Stimulated activated CD8-positive, alpha-beta memory T cell treated with anti-CD3 and anti-CD28 coated beads, Interleukin-2, amount 100 ng/mL, for 48 hours (primary cell): ENCODE measurements around the gene SLC24A3.

Source experiments
- DNase-seq, 2 donors: peaks; one replicate each; pipeline ENCODE4 v3.0.0-alpha.2; 2020; ENCODE audit warnings: low read depth in 2 of 2

The SLC24A3 gene

DNA sequence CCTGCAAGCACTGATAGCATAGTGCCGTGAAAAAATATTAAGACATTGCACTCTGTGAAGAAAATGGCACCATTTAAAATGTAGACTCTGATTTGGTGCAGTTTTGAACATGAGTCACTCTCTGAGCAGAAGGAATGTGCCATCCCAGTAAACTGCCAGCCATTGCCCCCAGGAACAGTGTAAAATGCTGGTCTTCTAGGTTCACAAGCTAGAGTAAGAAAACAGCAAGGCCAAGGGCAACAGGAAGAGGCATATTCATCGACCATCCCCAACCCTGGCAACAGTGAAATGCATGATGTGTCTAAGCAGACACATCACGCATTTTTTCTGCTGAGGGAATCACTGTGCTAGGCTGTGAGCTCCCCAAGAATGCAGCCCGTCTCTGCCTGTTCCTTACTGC, 382.5 kb downstream of the SLC24A3 start:
- no peak for DNase-seq

DNA sequence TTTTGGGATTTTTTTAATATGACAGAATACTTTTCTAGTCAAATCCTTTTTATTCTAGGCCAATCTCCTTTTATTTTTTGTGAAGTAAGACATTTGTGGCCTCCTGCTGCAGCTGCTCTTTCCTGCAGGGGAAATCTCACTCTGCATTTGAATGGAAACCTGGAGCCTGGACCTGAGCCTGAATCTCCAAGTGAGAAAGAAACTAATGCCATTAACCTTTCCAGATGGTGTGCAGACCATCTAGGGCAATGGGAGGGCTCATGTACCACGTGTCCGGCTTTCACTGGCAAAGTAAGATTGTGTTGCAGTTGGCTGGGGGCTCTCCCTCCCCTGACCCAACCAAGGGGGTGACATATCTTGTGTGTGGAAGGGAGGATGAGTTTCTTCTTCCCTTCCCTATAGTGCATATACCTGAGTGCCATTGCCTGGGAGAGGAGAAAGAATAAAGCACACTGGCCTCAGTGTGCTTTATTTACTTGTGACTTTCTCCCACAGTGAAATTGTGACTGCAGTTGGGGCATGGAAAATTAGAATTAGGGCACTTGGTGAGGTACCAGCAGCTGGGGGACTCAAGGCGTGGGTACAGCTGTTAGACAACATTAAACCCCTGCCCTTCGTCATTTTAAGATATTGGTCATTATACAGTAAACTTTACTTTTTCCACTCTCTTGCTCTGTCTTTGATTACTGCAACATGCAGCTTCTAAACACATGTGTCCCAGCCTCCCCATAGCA, 385.8 kb downstream of the SLC24A3 start:
- DNase-seq = no peak

DNA sequence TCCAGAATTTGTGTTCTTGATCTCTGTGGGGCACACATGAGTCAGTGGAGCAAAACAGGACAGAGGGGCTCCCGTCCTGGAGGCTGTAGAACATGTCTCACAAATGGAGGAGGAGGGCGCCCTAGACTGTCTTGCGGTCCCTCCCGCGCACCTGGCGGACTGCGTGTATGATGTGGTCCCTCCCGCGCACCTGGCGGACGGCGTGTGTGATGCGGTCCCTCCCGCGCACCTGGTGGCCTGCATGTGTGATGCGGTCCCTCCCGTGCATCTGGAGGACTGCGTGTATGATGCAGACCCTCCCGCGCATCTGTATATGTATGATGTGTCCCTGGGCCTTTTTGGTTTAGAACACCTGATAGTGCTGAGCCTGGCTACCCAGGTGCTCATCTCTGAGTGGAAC, 386.8 kb downstream of the SLC24A3 start:
- no peak for DNase-seq

DNA sequence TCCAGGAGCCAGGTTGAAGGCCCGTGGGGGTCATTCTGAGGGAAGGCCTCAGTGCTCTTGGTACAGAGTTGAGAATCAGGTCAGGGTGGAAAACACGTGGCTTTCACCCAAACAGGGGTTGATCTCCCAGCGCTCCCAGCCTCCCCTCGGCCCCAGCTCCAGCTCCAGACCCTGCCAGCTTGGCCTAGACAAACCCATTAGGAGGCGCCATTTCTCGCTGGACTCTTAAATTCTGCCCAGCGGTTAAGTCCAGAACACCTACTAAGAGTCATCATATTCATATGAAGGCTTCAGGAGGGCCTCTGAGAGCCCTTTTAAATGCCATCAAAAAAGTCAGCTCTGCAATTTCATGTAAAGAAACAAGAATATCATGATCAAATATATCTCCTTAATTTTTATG, 387.6 kb downstream of the SLC24A3 start:
- DNase-seq = no peak

DNA sequence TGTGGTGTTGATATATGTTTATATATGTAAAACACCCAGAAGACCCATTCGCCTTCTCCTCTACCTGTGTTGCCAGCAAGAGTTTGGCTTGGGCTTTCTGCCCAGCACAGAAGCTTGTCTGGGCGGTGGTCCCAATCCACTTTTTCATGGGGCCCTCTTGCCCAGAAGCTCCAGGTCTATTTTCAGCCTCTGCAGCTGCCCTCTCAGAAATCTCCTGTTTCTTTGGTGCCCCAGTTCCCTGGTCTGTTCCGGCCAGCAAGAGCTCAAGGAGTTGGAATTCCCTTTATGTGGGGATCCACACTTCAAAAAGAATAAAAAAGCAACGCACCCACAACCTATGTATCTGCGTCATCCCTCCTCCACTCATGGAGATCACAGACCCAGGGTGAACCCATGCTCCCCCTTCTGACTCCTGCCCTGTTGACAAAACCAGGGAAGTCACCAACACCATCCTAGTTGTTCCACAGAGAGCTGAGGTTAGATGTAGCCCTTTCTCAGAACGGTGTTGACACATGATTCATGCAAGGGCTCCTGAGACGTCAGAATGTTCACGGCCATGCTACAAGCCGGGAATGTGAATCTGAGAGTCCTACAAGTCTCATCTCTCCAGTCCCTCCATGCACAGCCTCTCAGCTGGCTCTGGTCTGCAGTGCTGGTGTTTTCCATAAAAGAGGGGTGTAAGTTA, 388.8 kb downstream of the SLC24A3 start:
- DNase-seq = no peak

DNA sequence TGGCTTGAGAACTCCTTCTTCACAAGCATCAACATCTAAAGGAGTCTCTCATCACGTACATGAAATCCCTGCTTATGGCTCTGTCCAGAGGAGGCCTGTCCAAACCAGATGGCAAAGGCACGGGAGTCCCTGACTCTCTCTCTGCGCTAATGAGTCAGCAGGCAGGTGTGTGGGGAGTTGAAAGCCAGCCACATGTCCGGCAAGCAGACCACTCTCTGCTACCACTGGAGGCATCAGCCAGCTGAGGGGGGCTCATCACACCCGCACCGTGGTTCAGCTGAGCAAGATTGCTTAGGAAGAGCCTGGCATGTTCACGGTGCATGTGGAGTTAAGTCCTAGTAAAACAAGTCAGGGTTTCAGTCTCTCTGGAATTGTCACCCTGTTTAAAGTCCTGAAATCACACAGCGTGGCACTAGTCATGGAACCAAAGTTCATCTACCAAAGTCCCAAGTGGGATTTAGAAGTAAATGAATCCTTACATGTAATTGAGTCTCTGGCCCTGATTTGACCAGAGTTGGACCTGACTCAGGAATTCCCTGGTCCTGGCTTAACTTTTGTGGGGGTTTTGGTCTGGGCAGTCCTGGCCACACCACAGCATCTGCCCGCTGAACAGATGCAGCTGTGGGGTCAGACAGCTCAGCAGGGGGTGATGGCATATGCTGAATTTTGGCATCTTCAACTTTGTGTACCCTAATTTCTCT, 390.4 kb downstream of the SLC24A3 start:
- no peak for DNase-seq

DNA sequence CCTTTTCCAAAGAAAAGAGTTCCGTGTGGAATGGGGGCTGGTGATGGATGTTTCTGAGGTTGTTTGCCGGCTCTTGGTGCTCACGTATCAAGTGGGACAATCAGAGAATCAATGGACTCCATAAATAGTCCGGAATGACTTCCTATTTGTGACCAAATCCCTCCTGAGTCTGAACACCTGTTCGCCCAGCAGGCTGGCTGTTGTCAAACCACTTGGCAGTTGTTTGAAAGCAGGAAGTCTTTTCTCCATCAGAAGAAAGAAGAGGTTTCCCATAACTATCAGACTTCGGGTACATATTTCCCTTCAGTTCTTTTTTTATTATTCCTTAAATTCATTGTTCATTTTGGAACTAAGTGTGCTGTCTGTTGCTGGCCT, 390.9 kb downstream of the SLC24A3 start:
- DNase-seq = no peak

DNA sequence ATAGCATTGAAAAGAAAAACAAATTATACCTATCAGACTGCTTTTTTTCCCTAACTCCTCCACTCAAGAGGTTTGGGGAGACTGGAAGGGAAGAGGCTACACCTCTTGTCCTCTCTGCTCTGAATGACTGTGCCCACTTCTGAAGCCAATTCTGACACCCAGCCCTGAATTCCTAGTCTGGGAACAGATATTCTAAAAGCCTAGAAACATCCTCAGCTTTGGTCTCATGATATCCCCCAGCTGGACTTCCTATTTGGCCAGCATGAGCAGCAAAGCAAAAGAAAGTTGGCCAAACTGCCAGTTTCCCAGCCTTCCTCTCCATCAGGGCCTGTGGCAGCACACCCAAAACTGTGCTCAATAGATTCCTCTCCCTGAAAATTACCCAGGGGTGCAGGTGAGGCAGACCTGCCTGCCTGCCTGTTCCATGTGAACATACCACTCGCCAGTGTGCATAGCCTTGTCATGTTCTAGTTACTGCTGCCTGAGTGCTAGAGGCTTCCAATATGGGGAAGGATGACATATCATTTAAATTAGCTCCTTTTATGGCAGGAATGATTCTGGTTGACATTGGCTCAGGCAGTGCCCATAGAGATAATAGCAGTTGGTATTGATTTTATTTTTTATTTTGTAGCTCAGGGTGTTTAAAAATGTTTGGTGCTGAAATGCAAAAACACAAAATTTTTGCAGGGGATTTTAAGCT, 393.5 kb downstream of the SLC24A3 start:
- no peak for DNase-seq

DNA sequence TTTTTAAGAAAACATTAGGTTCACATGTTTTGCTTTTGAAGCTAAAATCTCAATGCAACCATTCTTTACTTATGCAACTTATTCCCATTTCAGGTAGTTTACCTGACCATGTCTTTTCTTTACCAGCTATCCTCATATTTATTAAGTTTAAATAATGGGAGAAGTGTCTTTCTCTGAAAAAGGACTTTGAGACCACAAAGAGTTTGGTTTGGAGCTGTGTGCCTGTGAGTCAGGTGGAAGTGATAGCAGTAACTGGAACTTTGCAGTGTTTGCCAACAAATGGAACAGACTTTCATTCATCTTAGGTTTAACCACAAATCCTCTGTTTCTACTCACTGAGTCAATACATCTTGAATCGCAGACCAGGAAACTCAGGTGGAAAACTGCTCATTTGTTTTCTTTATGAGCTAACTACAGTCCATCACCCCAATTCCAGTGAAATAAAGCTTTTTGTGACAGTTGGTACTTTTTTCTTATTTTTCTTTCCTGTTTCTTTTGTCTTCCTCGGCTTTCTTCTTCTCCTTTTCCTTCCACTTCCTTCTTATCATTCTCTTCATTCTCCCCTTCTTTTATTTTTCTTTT, 397.3 kb downstream of the SLC24A3 start:
- no peak for DNase-seq

DNA sequence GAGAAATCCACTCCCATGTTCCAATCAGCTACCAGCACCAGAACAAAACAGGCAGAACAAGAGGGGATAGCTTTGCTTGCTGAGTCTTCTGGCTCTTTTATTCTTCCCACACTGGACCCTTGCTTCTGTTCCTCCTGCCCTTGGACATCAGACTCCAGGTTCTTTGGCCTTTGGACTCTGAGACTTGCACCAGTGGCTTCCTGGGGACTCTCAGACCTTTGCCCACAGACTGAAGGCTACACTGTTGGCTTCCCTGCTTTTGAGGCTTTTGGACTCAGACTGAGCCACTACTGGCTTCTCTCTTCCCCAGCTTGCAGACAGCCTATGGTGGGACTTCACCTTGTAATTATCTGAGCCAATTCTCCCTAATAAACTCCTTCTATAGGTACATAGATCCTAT, 403.2 kb downstream of the SLC24A3 start:
- DNase-seq = no peak

DNA sequence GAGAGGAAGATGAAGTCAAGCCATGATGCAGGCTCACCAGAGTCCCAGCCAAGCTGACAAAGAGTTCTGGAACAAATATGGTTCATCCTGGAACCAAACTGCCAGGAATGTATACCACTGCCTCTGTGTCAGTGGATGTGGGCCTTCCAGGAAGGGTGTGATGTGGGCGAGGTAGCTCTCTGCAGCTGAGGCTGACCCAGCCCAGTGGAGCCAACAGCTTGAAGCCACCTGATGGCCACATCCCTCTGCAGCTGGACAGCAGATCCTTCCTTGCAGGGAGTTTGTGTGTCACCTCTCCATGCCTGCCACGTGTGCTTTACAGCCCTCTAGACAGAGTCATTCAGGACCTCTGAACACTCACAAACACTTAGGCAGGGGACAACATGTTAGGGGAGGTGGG, 403.6 kb downstream of the SLC24A3 start:
- no peak for DNase-seq

DNA sequence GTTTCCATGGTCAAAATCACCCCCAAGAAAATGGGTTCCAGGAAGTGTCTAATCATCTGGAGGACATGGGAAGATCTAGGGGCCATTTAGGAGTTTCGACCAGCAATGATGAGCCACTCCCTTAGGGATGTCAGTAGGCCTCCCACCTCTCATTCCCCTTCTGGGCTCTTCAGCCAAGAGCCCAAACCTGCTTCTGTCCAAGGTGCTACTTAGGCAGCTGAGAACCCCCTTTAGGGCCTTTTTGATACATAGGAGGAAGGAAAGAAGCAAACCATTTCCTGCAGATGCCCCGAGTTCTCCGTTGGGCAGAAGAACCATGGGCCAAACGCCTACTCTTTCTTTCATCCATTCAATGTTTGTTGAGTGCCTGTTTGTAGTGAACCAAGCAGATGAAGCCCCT, 404.2 kb downstream of the SLC24A3 start:
- no peak for DNase-seq

DNA sequence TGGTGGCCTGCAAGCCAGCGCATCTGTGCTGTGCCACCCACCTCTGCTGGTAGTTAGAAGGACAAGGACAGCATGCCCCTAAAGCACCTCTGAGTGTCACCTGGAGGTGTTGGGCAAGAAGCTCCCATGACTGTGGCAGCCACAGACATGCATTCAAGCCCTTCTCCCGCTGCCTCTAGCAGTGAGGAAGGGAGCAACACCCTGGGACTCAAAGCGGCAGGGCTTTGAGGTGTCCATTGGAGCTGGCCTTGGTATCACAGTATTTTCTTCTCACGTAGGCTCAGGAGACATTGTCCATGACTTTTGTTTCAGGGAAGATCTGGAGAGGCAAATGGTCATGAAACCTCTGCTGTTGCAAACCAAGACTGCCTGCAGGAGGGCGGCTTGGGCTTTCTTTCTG, 404.8 kb downstream of the SLC24A3 start:
- DNase-seq = no peak

DNA sequence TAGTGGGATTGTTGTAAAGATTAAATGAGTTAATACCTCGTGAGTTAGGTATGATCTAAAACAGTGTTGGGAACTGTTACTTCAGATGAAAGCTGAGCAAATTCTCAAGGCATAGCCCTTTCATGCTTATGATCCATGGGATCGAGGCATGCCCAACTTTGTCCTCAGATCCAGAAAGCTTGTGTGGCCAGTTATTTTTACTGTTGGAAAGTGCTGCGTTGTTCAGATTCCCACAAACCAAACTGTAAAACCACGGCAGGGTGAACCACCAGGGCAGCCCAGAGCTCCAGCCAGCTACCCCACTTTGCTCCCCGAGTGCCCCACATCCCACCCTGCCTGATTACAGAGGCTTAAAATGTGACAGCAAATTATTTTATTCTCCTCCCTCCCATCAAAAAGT, 406.3 kb downstream of the SLC24A3 start:
- DNase-seq = no peak

DNA sequence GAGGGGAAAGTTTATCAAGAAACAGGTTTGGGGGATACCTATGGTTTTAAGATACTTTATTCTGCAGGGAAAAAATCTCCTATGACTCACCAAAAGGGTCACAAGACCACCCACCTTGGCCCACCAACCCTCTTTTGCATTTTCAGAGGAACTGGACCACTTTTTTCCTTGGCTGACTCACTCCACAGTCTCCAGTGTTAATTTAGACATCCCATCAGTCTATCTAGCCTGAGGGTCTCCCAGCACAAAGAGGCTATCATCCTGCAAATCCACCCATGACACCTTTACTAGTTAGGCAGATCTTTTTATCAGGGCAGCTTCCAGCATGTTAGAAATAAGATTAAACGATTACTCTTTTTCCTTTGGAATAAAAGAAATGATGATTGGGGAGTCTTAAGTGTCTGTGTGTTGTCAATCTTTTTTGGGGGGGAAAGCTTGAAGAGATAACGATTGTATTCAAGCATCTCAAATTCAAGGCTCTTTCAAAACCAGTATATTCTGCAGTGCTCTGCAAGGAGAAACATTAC, 407.5 kb downstream of the SLC24A3 start:
- no peak for DNase-seq

DNA sequence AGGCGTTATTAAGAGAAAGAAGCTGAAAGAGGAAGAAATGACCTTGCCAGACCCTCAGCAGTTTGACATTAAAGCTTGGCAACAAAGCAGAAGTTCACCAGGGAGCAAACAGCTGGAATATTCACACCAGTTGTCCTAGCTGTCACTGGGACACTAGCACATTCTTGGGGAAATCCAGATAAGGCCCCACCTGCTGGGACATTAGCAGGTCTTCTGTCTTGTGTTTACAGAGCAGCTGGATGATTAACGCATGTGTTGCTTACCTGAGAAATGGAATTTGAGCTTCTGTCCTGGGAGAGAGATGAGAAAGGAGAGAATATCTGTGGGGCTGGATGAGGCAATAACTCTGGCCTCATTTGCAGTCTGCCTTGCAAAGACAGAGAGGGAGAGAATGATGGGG, 408.0 kb downstream of the SLC24A3 start:
- DNase-seq = no peak

DNA sequence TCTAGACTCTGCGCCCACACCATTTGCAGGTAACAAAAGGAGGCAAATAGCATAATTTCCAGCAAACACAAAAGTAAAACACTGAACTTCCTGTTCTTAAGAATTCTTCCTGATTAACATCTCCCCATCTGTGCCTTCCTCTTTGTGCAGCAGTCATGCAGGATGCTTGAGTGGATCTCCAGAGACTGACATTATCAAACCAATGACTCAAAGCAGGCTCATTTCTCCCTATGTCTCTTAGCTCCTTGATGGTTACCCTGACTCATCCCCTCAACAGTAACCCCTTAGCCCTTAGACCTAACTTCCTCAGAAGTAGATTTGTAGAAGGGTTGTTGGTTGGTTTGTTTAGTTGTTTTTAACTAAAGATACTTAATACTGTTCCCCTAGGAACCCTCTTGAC, 408.6 kb downstream of the SLC24A3 start:
- no peak for DNase-seq

DNA sequence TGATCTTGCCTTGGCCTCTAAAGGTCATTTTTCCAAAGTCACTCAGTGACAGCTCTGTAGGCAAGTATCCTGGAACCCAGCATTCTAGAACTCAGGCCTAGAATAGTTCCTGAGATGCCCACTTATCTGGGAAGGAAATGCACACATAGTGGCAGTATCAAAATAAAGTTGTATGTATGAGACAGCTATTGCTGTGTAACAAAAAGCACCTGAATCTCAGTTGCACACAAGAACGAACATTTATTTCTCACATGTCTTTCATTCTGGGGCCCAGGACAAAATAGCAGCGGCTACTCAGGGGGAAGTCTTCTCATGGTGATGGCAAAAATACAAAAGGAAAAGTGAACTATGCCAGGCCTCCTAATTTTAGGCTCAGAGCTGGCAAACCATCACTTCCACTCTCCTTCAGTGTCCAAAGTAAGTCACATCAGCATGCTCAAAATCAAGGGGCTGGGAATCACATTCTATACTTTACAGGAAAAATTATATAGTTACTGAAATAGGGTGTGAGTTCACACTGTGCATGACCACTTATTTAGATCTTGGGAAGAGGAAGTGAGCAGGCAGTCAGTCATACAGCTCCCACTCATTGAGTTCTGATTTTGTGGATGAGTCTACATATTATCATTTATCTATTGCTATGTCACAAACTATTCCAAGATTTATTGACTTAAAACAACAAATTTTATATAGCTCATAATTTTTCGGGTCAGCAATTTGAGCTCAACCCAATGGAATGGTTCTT, 412.0 kb downstream of the SLC24A3 start:
- DNase-seq = no peak

DNA sequence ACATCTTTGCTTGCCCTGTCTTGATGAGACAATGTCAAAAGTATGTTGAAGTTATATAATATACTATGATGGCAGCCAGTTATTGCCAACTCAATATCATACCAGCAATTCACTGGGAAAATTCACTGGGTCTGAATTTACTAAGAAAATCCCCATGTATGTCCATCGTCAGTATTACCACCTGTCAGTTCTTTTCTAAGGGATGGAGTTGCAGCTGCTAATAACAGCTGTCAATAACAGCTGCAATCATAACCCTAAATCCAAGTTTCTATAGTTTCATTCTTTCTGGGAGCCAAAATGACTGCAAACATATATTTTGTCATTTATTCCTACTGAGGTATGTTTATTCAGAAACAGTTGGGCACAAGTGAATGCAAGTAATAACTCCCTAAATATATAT, 413.0 kb downstream of the SLC24A3 start:
- DNase-seq = no peak

DNA sequence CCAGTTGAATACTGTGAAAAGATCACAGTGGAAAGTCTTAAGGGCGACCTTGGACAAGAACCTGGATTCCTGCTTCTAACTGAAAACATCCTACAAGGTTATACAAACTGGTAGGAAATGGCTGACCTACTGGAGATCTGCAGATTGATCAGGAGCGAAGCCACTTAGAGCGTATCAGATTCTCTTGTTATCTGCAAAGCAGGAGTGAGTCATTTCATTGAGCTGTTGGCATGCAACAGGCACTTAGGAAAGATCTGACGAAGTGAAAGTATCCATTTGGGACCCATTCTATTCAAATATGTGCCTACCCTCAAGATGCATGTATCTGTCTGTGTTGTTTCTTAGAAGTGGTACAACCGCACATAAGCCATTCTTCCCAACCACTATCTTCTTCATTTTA, 414.5 kb downstream of the SLC24A3 start:
- no peak for DNase-seq

DNA sequence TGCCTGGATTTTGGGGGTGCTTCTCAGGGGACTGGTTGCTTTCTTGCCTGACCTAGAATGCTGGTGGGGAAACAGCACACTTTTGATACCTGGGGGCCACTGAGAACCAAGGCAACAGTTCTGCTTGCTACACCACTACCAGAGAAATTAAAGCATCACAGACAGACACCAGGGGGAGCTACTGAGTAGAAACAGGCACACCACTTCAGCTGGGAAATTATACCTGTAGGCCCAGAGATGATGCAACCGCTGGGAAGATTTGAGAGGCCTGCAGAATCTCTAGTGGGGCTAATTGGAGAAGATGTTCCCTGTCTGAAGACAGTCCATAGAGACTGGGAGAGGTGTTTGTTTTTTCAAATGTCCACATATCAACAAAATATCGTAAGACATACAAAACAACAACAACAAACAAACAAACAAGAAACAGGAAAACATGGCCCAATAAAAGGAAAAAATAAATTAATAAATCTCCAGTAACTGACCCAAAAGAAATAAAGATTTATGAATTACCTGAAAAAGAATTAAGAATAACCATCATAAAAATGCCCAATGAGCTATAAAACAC, 416.2 kb downstream of the SLC24A3 start:
- peak; percentile 18 to 19 for DNase-seq
